Activated naive CD8-positive, alpha-beta T cell treated with anti-CD3 and anti-CD28 coated beads, Interleukin-2, amount 50 U/mL, for 24 hours (primary cell): ENCODE measurements around the gene RNF157.
"Not testable (repeated sequence)": the region's sequence is repeated elsewhere in the genome, so short reads cannot be mapped to it uniquely, and the experiment has no call there.

ENCODE experiments used
- ATAC-seq: fragments of 150-1000 bp; cut with Tn5 transposase; one replicate; pipeline ENCODE4 v1.10.0; 2021
- DNase-seq: peaks from one replicate; pipeline ENCODE4 v3.0.0; 2021
- H3K27ac Mint-ChIP-seq: one replicate; pipeline ENCODE4 v1.8.0; 2021; ENCODE audit warnings: mild to moderate bottlenecking, mixed read lengths
- H3K27me3 Mint-ChIP-seq: one replicate; pipeline ENCODE4 v1.8.0; 2021; ENCODE audit warnings: mixed read lengths
- H3K36me3 Mint-ChIP-seq: one replicate; pipeline ENCODE4 v1.8.0; 2021; ENCODE audit warnings: low read depth, mixed read lengths
- H3K4me1 Mint-ChIP-seq: one replicate; pipeline ENCODE4 v1.8.0; 2021; ENCODE audit warnings: mixed read lengths
- H3K4me3 Mint-ChIP-seq: one replicate; pipeline ENCODE4 v1.8.0; 2021; ENCODE audit warnings: mild to moderate bottlenecking, moderate library complexity, mixed read lengths
- H3K9me3 Mint-ChIP-seq: one replicate; pipeline ENCODE4 v1.8.0; 2021; ENCODE audit warnings: mixed read lengths

The RNF157 gene

GRCh38 chr17:76252040-76252954 is 12.0 kb upstream of the RNF157 start:
- H3K27me3 Mint-ChIP-seq: no peaks in the 10 kb centered on the region
- H3K9me3 Mint-ChIP-seq: peaks cover 4% of the 10 kb centered on the region
- DNase-seq (peak; percentile 34), ATAC-seq (peak; percentile 49)
- peaks cover 3% of the 10 kb centered on the region for H3K36me3 Mint-ChIP-seq
- peaks cover 59% of the 10 kb centered on the region for H3K4me1 Mint-ChIP-seq
- H3K4me3 Mint-ChIP-seq: peak overlapping the region; percentile 48
- peak overlapping the region; percentile 87 for H3K27ac Mint-ChIP-seq

DNA sequence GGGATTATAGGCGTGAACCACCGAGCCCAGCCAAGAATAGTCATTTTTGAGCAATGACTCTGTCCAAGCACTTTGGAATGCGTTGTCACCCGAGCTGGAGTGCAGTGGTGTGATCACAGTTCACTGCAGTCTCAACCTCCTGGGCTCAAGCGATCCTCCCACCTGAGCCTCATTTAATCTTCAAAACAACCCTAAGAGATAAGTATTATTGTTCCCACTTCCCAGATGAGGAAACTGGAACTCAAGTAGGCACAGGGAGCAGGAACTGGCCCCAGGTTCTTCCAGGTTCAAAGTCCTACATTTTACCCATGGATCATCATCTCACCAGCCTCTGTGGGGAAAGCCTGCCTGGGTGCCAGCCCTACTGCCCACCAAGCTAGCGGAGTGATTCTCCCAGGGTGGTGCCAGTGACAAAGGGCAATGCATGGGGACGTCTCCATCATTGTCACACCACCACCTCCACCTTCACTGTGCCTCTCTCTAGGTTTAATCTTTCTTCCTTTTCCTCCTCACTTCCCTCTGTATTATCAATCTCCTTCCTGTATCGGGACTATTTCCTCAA is 11.3 kb upstream of the RNF157 start:
- DNase-seq: no peak
- no peaks in the 10 kb centered on the region for H3K27me3 Mint-ChIP-seq
- no peak for ATAC-seq
- peaks cover 61% of the 10 kb centered on the region for H3K4me1 Mint-ChIP-seq
- H3K9me3 Mint-ChIP-seq: no peaks in the 10 kb centered on the region
- peak overlapping the region; percentile 48 for H3K4me3 Mint-ChIP-seq
- H3K27ac Mint-ChIP-seq: peak overlapping the region; percentile 87
- H3K36me3 Mint-ChIP-seq: no peaks in the 10 kb centered on the region

DNA sequence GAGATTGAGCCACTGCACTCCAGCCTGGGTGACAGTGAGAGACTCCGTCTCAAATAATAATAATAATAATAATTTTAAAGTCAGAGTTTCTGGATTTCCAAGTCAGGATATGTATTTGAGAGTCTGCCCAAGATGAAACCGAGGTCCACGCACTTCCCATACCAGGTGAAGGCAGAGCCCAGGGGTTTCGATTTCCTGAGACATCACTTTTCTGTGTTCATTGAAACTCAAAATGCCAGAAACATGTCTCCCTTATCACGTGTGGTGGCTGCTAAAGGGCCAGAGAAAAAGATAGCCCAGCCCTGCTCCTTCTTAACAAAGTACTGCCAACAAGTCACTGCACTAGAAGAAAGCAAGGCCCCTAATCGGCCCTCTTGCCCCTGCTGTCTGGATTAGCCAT is 9.8 kb upstream of the RNF157 start:
- Mint-ChIP-seq H3K36me3 (no peaks in the 10 kb centered on the region), H3K4me1 (peaks cover 59% of the 10 kb centered on the region), H3K9me3 (no peaks in the 10 kb centered on the region), H3K4me3 (no peak overlapping the region), H3K27me3 (no peaks in the 10 kb centered on the region), H3K27ac (no peak overlapping the region)
- DNase-seq (no peak), ATAC-seq (no peak)

- no peaks in the 10 kb centered on the region for H3K36me3 Mint-ChIP-seq
- no peak for DNase-seq
- H3K27me3 Mint-ChIP-seq: no peaks in the 10 kb centered on the region
- H3K9me3 Mint-ChIP-seq: no peaks in the 10 kb centered on the region
- H3K4me1 Mint-ChIP-seq: peaks cover 71% of the 10 kb centered on the region
- no peak for ATAC-seq
- peak overlapping the region; percentile 68 for H3K27ac Mint-ChIP-seq
- no peak overlapping the region for H3K4me3 Mint-ChIP-seq
Observed at GRCh38 chr17:76248013-76248782, 7.9 kb upstream of the RNF157 start.

DNA sequence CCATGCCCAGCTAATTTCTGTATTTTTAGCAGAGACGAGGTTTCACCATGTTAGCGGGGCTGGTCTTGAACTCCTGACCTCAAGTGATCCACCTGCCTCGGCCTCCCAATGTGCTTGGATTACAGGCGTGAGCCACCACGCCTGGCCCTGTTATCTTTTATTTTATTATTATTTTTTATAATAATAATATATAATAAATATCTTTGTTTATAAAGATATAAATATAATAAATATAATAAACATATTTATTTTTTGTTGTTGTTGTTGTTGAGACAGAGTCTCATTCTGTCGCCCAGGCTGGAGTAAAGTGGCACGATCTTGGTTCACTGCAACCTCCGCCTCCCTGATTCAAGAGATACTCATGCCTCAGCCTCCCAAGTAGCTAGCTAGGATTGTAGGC is 7.0 kb upstream of the RNF157 start:
- DNase-seq (no peak), ATAC-seq (no peak)
- Mint-ChIP-seq H3K4me1 (peaks cover 67% of the 10 kb centered on the region), H3K27me3 (no peaks in the 10 kb centered on the region), H3K4me3 (no peak overlapping the region), H3K9me3 (no peaks in the 10 kb centered on the region), H3K27ac (peak overlapping the region; percentile 68), H3K36me3 (no peaks in the 10 kb centered on the region)

DNA sequence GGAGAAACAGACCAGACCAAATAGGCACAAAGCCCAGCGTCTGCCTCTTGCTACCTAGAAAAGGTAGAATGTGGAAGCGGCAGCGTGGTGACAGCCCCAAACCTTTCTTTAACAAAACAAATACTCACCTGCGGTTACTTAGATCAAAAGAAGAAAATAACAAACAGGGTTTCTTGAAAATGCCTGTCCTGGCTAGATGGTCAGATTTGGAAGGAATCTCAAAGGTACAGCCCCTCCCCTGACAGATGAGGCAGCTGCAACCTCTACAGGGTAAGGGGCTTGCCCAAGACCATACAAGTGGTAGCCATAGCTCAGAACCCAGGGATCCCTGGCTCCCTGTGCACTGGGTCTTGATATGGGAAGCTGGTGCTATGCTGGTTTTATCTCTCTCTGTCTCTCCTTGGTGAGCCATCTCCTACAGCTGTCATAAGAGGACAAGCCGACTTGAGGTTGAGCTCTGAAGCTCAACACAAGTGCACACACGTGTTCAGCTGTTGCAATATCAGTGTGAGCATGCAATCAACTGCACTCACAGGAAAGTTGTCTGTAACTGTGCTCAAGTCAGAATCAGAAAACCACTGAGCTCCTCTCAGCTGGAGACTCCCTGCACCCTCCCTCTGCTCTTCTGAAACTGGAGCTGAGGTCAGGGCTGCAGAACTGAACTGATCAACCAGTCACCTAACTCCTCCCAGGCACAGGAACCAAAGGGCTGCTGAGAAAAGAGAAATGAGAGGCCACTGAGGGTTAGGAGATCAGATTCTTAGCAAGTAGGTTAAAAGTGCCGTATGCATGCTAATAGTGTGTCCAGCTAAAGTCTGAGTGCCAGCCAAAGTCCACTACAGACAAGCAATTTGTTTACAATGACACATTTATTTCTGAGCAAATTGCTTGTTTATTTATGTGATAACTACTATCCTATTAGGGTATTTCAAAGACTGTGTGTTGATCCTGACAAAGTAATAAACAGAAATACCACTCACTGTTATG is 6.1 kb upstream of the RNF157 start:
- ATAC-seq (peak; percentile 99), DNase-seq (peak; percentile 56)
- peak overlapping the region; percentile 81 for H3K27ac Mint-ChIP-seq
- H3K36me3 Mint-ChIP-seq: no peaks in the 10 kb centered on the region
- H3K4me3 Mint-ChIP-seq: peak overlapping the region; percentile 50
- H3K27me3 Mint-ChIP-seq: no peaks in the 10 kb centered on the region
- H3K9me3 Mint-ChIP-seq: no peaks in the 10 kb centered on the region
- peaks cover 65% of the 10 kb centered on the region for H3K4me1 Mint-ChIP-seq

DNA sequence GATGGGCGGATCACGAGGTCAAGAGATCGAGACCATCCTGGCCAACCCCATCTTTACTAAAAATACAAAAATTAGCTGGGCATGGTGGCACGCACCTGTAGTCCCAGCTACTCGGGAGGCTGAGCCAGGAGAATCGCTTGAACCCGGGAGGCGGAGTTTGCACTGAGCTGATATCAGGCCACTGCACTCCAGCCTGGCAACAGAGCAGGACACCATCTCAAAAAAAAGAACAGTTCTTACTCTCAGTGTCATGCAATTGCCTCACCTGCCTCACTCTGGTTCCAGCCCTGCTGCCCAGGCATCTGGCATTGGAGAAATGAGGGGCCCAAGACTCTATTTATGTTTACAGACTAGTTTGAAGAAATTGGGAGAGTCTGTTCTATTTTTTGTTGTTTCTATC is 4.4 kb upstream of the RNF157 start:
- H3K36me3 Mint-ChIP-seq, DNase-seq, ATAC-seq, H3K27me3 Mint-ChIP-seq, H3K9me3 Mint-ChIP-seq, H3K4me3 Mint-ChIP-seq: not testable (repeated sequence)
- Mint-ChIP-seq H3K27ac (peak overlapping the region; percentile 27), H3K4me1 (peaks cover 67% of the 10 kb centered on the region)

GRCh38 chr17:76243826-76244679 is 3.8 kb upstream of the RNF157 start:
- no peak for DNase-seq
- ATAC-seq: no peak
- Mint-ChIP-seq H3K4me3 (no peak overlapping the region), H3K36me3 (no peaks in the 10 kb centered on the region), H3K9me3 (no peaks in the 10 kb centered on the region), H3K4me1 (peaks cover 70% of the 10 kb centered on the region), H3K27me3 (no peaks in the 10 kb centered on the region), H3K27ac (no peak overlapping the region)

GRCh38 chr17:76241691-76242255 is 1.5 kb upstream of the RNF157 start:
- ATAC-seq (no peak), DNase-seq (no peak)
- H3K27me3 Mint-ChIP-seq: no peaks in the 10 kb centered on the region
- peaks cover under 1% of the 10 kb centered on the region for H3K36me3 Mint-ChIP-seq
- no peaks in the 10 kb centered on the region for H3K9me3 Mint-ChIP-seq
- H3K27ac Mint-ChIP-seq: peak overlapping the region; percentile 91
- H3K4me1 Mint-ChIP-seq: peaks cover 68% of the 10 kb centered on the region
- H3K4me3 Mint-ChIP-seq: peak overlapping the region; percentile 81

GRCh38 chr17:76241204-76241538 is 878 bp upstream of the RNF157 start:
- Mint-ChIP-seq H3K36me3 (peaks cover 3% of the 10 kb centered on the region), H3K9me3 (no peaks in the 10 kb centered on the region), H3K27me3 (no peaks in the 10 kb centered on the region), H3K4me3 (peak overlapping the region; percentile 81), H3K27ac (peak overlapping the region; percentile 91), H3K4me1 (peaks cover 63% of the 10 kb centered on the region)
- DNase-seq: no peak
- ATAC-seq: no peak

DNA sequence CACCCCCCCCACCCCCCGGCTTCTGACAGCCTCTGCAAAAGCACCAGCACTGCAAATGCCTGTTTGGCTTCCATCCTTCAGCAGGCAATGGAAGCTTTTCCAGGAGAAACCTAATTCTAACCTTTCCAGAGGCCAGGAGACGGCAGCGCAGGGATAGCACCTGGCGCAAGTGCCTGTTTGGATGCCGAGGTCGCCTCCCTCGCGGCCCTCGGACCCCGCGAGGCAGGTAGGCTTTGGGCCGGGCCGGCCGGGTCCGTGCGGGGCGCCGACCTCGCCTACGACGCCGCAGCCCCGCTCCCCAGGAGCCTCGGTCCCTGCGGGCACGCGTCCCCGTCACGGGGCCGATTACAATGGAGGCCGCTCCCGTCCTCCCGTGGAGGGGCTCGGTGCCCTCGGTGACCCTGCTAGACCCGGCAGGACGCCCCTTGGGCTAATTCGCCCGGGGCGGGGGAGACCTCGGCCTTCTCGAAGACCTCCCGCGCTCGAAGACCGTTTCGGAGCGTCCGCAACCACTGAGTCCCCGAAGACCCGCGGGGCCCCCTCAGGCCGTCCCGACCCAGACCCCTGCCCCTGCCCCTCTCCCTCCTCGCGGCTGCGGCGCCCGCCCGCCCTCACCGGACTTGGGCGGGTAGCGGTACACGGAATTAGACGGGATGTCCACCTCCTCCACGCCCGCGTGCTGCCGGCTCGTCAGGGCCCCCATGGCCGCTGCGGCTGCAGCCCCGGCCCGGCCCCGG is 587 bp downstream of the RNF157 start:
- Mint-ChIP-seq H3K4me3 (peak overlapping the region; percentile 63), H3K27me3 (no peaks in the 10 kb centered on the region)
- no peak for ATAC-seq

DNA sequence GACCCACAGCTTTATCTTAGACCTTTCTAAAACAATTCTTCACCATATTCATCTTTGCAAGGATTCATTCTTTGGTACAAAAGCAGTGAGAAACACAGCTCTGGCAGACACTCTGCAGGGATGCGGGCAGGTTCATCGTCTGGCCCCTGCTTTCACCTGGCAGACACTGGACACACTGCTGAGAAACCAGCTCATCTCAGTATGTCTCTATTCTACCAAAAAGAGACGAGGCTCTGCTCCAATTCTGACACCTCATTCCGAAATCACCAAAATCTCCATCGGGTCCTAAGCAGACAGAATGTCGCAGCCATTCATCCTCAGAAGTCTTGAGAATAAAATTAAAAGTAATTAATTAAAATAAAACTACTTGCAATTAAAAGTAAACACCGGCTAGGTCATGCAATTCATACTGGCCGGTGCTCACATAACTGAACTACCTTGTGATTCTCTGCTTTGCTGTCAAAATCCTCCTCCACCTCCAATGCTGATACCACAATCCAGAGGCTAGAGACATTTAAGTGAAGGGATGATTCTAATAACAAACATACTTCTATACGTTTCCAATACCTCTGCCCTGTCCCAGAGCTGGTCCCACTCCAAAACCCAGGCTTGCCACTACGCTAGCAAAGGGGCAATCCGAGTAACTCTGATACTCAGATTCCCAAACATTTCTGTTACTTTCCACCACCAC is 1.3 kb downstream of the RNF157 start:
- Mint-ChIP-seq H3K27ac (peak overlapping the region; percentile 59), H3K36me3 (peaks cover 3% of the 10 kb centered on the region), H3K9me3 (no peaks in the 10 kb centered on the region), H3K4me3 (peak overlapping the region; percentile 43), H3K27me3 (no peaks in the 10 kb centered on the region), H3K4me1 (peaks cover 60% of the 10 kb centered on the region)
- DNase-seq (no peak), ATAC-seq (no peak)

More for the DNA sequence above, 587 bp downstream of the RNF157 start:
- Mint-ChIP-seq H3K36me3 (peaks cover 3% of the 10 kb centered on the region), H3K9me3 (no peaks in the 10 kb centered on the region), H3K4me1 (peaks cover 60% of the 10 kb centered on the region), H3K27ac (peak overlapping the region; percentile 59)
- no peak for DNase-seq
